GM12878 (cell line): Measurements from ENCODE around the gene WDFY4. TPM values are rescaled to one million over a fixed set of nuclear protein-coding genes. Genes with fewer than 3 reads are reported as not detected.
A peak's percentile ranks its signal among the peaks of the same experiment; 100 is the strongest.

Source experiments
- ATAC-seq: fragments of 200-7000 bp; cut with Tn5 transposase; 3 replicates; pipeline ENCODE4 v1.9.1; 2020; ENCODE audit warnings: mild to moderate bottlenecking, moderate library complexity
- BruUV-seq: library from RNA; stranded (reverse); fragments of 400-500 nt; replicated peaks from 2 replicates; lab custom pipeline; 2021; lab: Mats Ljungman, UMichigan
- CTCF ChIA-PET: fragments of 300-600 bp; sonication (Branson Sonifier 250); formaldehyde crosslinking; extraction: SDS; loops from one replicate; lab custom pipeline; 2021; ENCODE audit warnings: inconsistent platforms; lab: Yijun Ruan, JAX
- POLR2A ChIA-PET: fragments of 350-600 bp; formaldehyde crosslinking; extraction: SDS; loops from one replicate; lab custom pipeline; 2021; ENCODE audit warnings: inconsistent platforms; lab: Charles Lee
- RAD21 ChIA-PET: fragments of 300-600 bp; sonication (Branson Sonifier 250); formaldehyde crosslinking; loops from one replicate; lab custom pipeline; 2023; ENCODE audit warnings: antibody characterized with exemption; ENCODE audit not compliant: unreplicated experiment; lab: Charles Lee
- SMC1A ChIA-PET: fragments of 300-600 bp; sonication (Branson Sonifier 250); formaldehyde crosslinking; loops from one replicate; lab custom pipeline; 2023; ENCODE audit not compliant: unreplicated experiment, uncharacterized antibody; lab: Charles Lee
- DNase-seq: peaks from one replicate; pipeline ENCODE4 v3.0.0-alpha.2; 2011; ENCODE audit warnings: low read depth, low spot score
- FAIRE-seq: peaks from 3 replicates; lab custom pipeline; 2011; peaks lifted over from hg19 to GRCh38; lab: Jason Lieb, UNC
- H2AFZ ChIP-seq: 2 replicates; pipeline ENCODE4 v1.6.0; 2011; ENCODE audit warnings: low read depth, low read length, control low read depth; ENCODE audit not compliant: control insufficient read depth
- H3K27ac ChIP-seq: 2 replicates; pipeline ENCODE4 v1.5.1; 2011; ENCODE audit warnings: control low read depth; ENCODE audit not compliant: control insufficient read depth, insufficient read depth
- H3K27me3 ChIP-seq, 2 experiments: replicated peaks in 1 of 2; 2 replicates each; pipeline versions ENCODE4 v1.6.0 to v1.6.1; 2011; ENCODE audit warnings: low read length in 1 of 2; ENCODE audit not compliant: control insufficient read depth in 2 of 2, insufficient read depth in 2 of 2
- H3K36me3 ChIP-seq, 2 experiments: 2 replicates each; pipeline ENCODE4 v1.5.1; 2011; ENCODE audit warnings: low read length in 1 of 2; ENCODE audit not compliant: control insufficient read depth in 2 of 2, insufficient read depth in 2 of 2
- H3K4me1 ChIP-seq: 2 replicates; pipeline ENCODE4 v1.6.1; 2011; ENCODE audit warnings: mild to moderate bottlenecking, low read length, moderate library complexity, mixed read lengths; ENCODE audit not compliant: control insufficient read depth, insufficient read depth
- H3K4me2 ChIP-seq: 2 replicates; pipeline ENCODE4 v1.6.0; 2011; ENCODE audit warnings: control low read depth; ENCODE audit not compliant: control insufficient read depth, insufficient read depth
- H3K4me3 ChIP-seq: fragments of 200-600 bp; sonication (generic); 2 replicates; pipeline ENCODE4 v1.5.1; 2016
- H3K79me2 ChIP-seq: 2 replicates; pipeline ENCODE4 v1.6.0; 2011; ENCODE audit warnings: low read length; ENCODE audit not compliant: control insufficient read depth, insufficient read depth
- H3K9ac ChIP-seq: 2 replicates; pipeline ENCODE4 v1.8.0; 2011; ENCODE audit warnings: low read length, control low read depth, mixed read lengths; ENCODE audit not compliant: control insufficient read depth, insufficient read depth
- H3K9me3 ChIP-seq: replicated peaks from 3 replicates; pipeline ENCODE4 v1.5.1; 2011; ENCODE audit warnings: mild to moderate bottlenecking, low read length; ENCODE audit not compliant: control insufficient read depth, insufficient read depth
- H4K20me1 ChIP-seq: 2 replicates; pipeline ENCODE4 v1.6.0; 2011; ENCODE audit not compliant: control insufficient read depth, insufficient read depth
- CBFB ChIP-seq: IDR thresholded peaks from 2 replicates; pipeline ENCODE4 v1.6.1; 2016; ENCODE audit warnings: antibody characterized with exemption, low read depth
- CEBPB ChIP-seq, 2 experiments: fragments of 150-350 bp in 1 of 2; IDR thresholded peaks; 2 replicates each; pipeline ENCODE4 v1.6.1; 2012 to 2014; ENCODE audit warnings: low read depth in 2 of 2, low read length in 2 of 2, borderline replicate concordance in 1 of 2, inconsistent platforms in 1 of 2
- DPF2 ChIP-seq: fragments of 450-650 bp; IDR thresholded peaks from 2 replicates; pipeline ENCODE4 v1.6.1; 2017; ENCODE audit warnings: mild to moderate bottlenecking
- GATAD2B ChIP-seq: fragments of 450-650 bp; conservative IDR thresholded peaks from 2 replicates; pipeline ENCODE4 v1.6.1; 2017; ENCODE audit warnings: low read depth, mild to moderate bottlenecking, moderate library complexity
- HCFC1 ChIP-seq: fragments of 150-350 bp; IDR thresholded peaks from 2 replicates; pipeline ENCODE4 v1.6.1; 2014; ENCODE audit warnings: low read length
- MYB ChIP-seq: fragments of 150-350 bp; IDR thresholded peaks from 2 replicates; pipeline ENCODE4 v1.6.1; 2014; ENCODE audit warnings: mild to moderate bottlenecking, low read depth, low read length, borderline replicate concordance
- NBN ChIP-seq: fragments of 450-650 bp; IDR thresholded peaks from 2 replicates; pipeline ENCODE4 v1.6.1; 2016
- NR2C1 ChIP-seq: fragments of 450-650 bp; IDR thresholded peaks from 2 replicates; pipeline ENCODE4 v1.6.1; 2017; ENCODE audit warnings: antibody characterized with exemption, mild to moderate bottlenecking, moderate library complexity
- RAD21 ChIP-seq: IDR thresholded peaks from 2 replicates; pipeline ENCODE4 v1.6.1; 2011; ENCODE audit warnings: mild to moderate bottlenecking, low read depth, low read length, moderate library complexity; ENCODE audit not compliant: insufficient read depth
- USF1 ChIP-seq: IDR thresholded peaks from 2 replicates; pipeline ENCODE4 v1.6.1; 2011; ENCODE audit warnings: borderline replicate concordance, low read depth, mild to moderate bottlenecking, moderate library complexity, mixed read lengths, low read length; ENCODE audit not compliant: insufficient read depth; ENCODE audit errors: extremely low read length
- ZNF687 ChIP-seq: fragments of 450-650 bp; IDR thresholded peaks from 2 replicates; pipeline ENCODE4 v1.6.1; 2017; ENCODE audit warnings: mild to moderate bottlenecking, moderate library complexity
- ZZZ3 ChIP-seq: IDR thresholded peaks from 2 replicates; pipeline ENCODE4 v1.6.1; 2011; ENCODE audit warnings: low read depth; ENCODE audit not compliant: control insufficient read depth, insufficient read length
- WGBS: methylation state at CpG from one replicate; pipeline ENCODE4 v1.1.6; 2016; ENCODE audit warnings: low lambda C conversion rate; ENCODE audit not compliant: insufficient replicate concordance, insufficient coverage; ENCODE audit errors: missing lambda C conversion rate; 5-methylcytosine and 5-hydroxymethylcytosine counted together
- in situ Hi-C: fragments of 300-500 bp; cut with MboI; formaldehyde crosslinking; loops from 9 replicates; pipeline ENCODE4 v1.14.3; 2018; ENCODE audit warnings: mixed read lengths
- intact Hi-C: fragments of 100-400 bp; cut with micrococcal nuclease; formaldehyde crosslinking; loops from one replicate; pipeline ENCODE4 v1.14.2; 2022; ENCODE audit not compliant: unreplicated experiment
- polyA plus RNA-seq, 11 experiments: library from polyadenylated mRNA; depleted of rRNA in 4 of 11; unstranded in 6 of 11; stranded (reverse) in 5 of 11; fragments of >200 nt; fragmentation: Nextera tagmentation in 4 of 11; fragmentation: Illumina TruSeq in 1 of 11; extraction: Ambion mirVana in 4 of 11; extraction: Trizol in 1 of 11; gene quantifications; 1 replicate in 1 of 11; 2 replicates in 10 of 11; pipeline versions ENCODE4 v1.2.1 to v1.2.3, GENCODE V29; 2011 to 2016; ENCODE audit warnings: inconsistent platforms in 2 of 11, missing spikeins in 2 of 11, low read depth in 1 of 11
- total RNA-seq, 4 experiments: library from RNA; depleted of rRNA in 3 of 4; stranded (reverse); fragments of >200 nt in 3 of 4; fragmentation: Illumina TruSeq in 1 of 4; extraction: Trizol in 1 of 4; gene quantifications; 2 replicates each; pipeline versions ENCODE4 v1.2.1 to v1.2.3, GENCODE V29; 2013 to 2021
- TF ChIP-seq, protein P1 (sequence below): IDR thresholded peaks from 2 replicates; pipeline ENCODE4 v1.6.1; 2012; ENCODE audit warnings: low read length, inconsistent platforms
- TF ChIP-seq, protein P2 (sequence below): fragments of 450-650 bp; IDR thresholded peaks from 2 replicates; pipeline ENCODE4 v1.6.1; 2017; ENCODE audit warnings: low read depth, mild to moderate bottlenecking, moderate library complexity

Gene WDFY4
- total and polyA plus RNA-seq, 10 of the 15 experiments (the other 5 are each of a cell fraction or from before 2014, with no cell fraction given): 13.5 to 132 (median 47.3) TPM

- ChIA-PET CTCF (interaction anchor here (0.5 to 4.6 kb wide), 9 partner anchors 9 to 321 kb away, joined by 3 to 36 read pairs (median 6); no protein-coding TSS in a partner anchor), POLR2A (interaction anchor here (1.5 kb wide), 1 partner anchor 19 kb away, joined by 3 read pairs; no protein-coding TSS in a partner anchor), RAD21 (interaction anchor here (1.6 to 2.7 kb wide), 4 partner anchors 9 to 33 kb away, joined by 4 to 13 read pairs (median 6); no protein-coding TSS in a partner anchor), SMC1A (interaction anchor here (1.2 to 4.3 kb wide), 9 partner anchors 9 to 113 kb away, joined by 3 to 27 read pairs (median 7); no protein-coding TSS in a partner anchor)
- no peak overlapping the region for H2AFZ ChIP-seq
- intact Hi-C loops: no loop called here
- WGBS: 91% methylated on average over 12 of the region's 12 CpGs
- no peaks in the 10 kb centered on the region for H3K27me3 ChIP-seq
- no TSS peak for BruUV-seq
- ATAC-seq: no peak
- peak overlapping the region; percentile 22 for H3K4me2 ChIP-seq
- H3K27ac ChIP-seq: no peak overlapping the region
- in situ Hi-C loops: no loop called here
- H3K9me3 ChIP-seq: no peaks in the 10 kb centered on the region; the same call in 2 of the 3 replicates
- peaks cover 15% of the 10 kb centered on the region for H3K4me1 ChIP-seq
- FAIRE-seq: no peak
- peaks cover 11 to 17% of the 10 kb centered on the region in 2 experiments; a peak in 3 of 4 replicates for H3K36me3 ChIP-seq
- no peak overlapping the region; the same call in 1 of the 2 replicates for H3K4me3 ChIP-seq
- DNase-seq: no peak
- H3K79me2 ChIP-seq: peaks cover 96% of the 10 kb centered on the region
- peaks cover 2% of the 10 kb centered on the region; the same call in 1 of the 2 replicates for H4K20me1 ChIP-seq
- no peak overlapping the region for H3K9ac ChIP-seq
- no peak for TF ChIP-seq USF1
- TF ChIP-seq, protein P1, sequence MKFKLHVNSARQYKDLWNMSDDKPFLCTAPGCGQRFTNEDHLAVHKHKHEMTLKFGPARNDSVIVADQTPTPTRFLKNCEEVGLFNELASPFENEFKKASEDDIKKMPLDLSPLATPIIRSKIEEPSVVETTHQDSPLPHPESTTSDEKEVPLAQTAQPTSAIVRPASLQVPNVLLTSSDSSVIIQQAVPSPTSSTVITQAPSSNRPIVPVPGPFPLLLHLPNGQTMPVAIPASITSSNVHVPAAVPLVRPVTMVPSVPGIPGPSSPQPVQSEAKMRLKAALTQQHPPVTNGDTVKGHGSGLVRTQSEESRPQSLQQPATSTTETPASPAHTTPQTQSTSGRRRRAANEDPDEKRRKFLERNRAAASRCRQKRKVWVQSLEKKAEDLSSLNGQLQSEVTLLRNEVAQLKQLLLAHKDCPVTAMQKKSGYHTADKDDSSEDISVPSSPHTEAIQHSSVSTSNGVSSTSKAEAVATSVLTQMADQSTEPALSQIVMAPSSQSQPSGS: no peak
- no peak for TF ChIP-seq NBN
- TF ChIP-seq NR2C1: no peak
- no peak for TF ChIP-seq CEBPB (IDR thresholded peaks at IDR 0.05; ENCODE audit: borderline replicate concordance in 1 of 2, low read depth in 2 of 2, low read length in 2 of 2)
- TF ChIP-seq MYB: no peak
- no peak for TF ChIP-seq RAD21
- no peak for TF ChIP-seq DPF2
- no peak for TF ChIP-seq ZNF687
- TF ChIP-seq HCFC1: no peak
- no peak for TF ChIP-seq CBFB
- TF ChIP-seq, protein P2, sequence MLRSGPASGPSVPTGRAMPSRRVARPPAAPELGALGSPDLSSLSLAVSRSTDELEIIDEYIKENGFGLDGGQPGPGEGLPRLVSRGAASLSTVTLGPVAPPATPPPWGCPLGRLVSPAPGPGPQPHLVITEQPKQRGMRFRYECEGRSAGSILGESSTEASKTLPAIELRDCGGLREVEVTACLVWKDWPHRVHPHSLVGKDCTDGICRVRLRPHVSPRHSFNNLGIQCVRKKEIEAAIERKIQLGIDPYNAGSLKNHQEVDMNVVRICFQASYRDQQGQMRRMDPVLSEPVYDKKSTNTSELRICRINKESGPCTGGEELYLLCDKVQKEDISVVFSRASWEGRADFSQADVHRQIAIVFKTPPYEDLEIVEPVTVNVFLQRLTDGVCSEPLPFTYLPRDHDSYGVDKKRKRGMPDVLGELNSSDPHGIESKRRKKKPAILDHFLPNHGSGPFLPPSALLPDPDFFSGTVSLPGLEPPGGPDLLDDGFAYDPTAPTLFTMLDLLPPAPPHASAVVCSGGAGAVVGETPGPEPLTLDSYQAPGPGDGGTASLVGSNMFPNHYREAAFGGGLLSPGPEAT: no peak
- TF ChIP-seq ZZZ3: no peak
- no peak for TF ChIP-seq GATAD2B
Measured at GRCh38 chr10:48690791-48691660, 6.4 kb downstream of the WDFY4 start.
